Liver (tissue), 3 donors: ENCODE measurements around the gene ENPP3.
A peak's percentile ranks its signal among the peaks of the same experiment; 100 is the strongest.

Experiments
- EGR1 ChIP-seq, 2 donors: IDR thresholded peaks; 2 replicates each; pipeline ENCODE4 v1.6.1; 2016 to 2018; ENCODE audit warnings: antibody characterized with exemption in 2 of 2, low read depth in 2 of 2
- FOXA1 ChIP-seq: IDR thresholded peaks from 2 replicates; pipeline ENCODE4 v1.6.1; 2016; ENCODE audit warnings: antibody characterized with exemption
- GABPA ChIP-seq, 2 donors: IDR thresholded peaks in 1 of 2; conservative IDR thresholded peaks in 1 of 2; 2 replicates each; pipeline ENCODE4 v1.6.1; 2016; ENCODE audit warnings: antibody characterized with exemption in 2 of 2, mild to moderate bottlenecking in 1 of 2, moderate library complexity in 1 of 2
- JUND ChIP-seq, 2 donors: IDR thresholded peaks; 2 replicates each; pipeline ENCODE4 v1.6.1; 2016; ENCODE audit warnings: antibody characterized with exemption in 2 of 2
- RAD21 ChIP-seq, 2 donors: IDR thresholded peaks; 2 replicates each; pipeline ENCODE4 v1.6.1; 2016; ENCODE audit warnings: antibody characterized with exemption in 2 of 2, mild to moderate bottlenecking in 2 of 2
- REST ChIP-seq: IDR thresholded peaks from 2 replicates; pipeline ENCODE4 v1.6.1; 2016; ENCODE audit warnings: antibody characterized with exemption, mild to moderate bottlenecking
- SP1 ChIP-seq: IDR thresholded peaks from 2 replicates; pipeline ENCODE4 v1.6.1; 2018; ENCODE audit warnings: antibody characterized with exemption, mild to moderate bottlenecking
- TAF1 ChIP-seq: conservative IDR thresholded peaks from 2 replicates; pipeline ENCODE4 v1.6.1; 2016; ENCODE audit warnings: antibody characterized with exemption, mild to moderate bottlenecking
- YY1 ChIP-seq: IDR thresholded peaks from 2 replicates; pipeline ENCODE4 v1.6.1; 2016; ENCODE audit warnings: antibody characterized with exemption, mild to moderate bottlenecking
- TF ChIP-seq, protein P1 (sequence below): fragments of 150-350 bp; IDR thresholded peaks from 2 replicates; pipeline ENCODE4 v1.5.1; 2017; ENCODE audit warnings: improper control_type of control experiment, low read depth, low read length; ENCODE audit not compliant: missing input control
- TF ChIP-seq, protein P2 (sequence below): IDR thresholded peaks from 2 replicates; pipeline ENCODE4 v1.6.1; 2016; ENCODE audit warnings: antibody characterized with exemption
- TF ChIP-seq, protein P3 (sequence below): IDR thresholded peaks from 2 replicates; pipeline ENCODE4 v1.6.1; 2016; ENCODE audit warnings: antibody characterized with exemption
- donor health status: healthy.
- donor health status: healthy.

- TF ChIP-seq REST, result no peak
- no peak for TF ChIP-seq SP1
- TF ChIP-seq, protein P1, sequence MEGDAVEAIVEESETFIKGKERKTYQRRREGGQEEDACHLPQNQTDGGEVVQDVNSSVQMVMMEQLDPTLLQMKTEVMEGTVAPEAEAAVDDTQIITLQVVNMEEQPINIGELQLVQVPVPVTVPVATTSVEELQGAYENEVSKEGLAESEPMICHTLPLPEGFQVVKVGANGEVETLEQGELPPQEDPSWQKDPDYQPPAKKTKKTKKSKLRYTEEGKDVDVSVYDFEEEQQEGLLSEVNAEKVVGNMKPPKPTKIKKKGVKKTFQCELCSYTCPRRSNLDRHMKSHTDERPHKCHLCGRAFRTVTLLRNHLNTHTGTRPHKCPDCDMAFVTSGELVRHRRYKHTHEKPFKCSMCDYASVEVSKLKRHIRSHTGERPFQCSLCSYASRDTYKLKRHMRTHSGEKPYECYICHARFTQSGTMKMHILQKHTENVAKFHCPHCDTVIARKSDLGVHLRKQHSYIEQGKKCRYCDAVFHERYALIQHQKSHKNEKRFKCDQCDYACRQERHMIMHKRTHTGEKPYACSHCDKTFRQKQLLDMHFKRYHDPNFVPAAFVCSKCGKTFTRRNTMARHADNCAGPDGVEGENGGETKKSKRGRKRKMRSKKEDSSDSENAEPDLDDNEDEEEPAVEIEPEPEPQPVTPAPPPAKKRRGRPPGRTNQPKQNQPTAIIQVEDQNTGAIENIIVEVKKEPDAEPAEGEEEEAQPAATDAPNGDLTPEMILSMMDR, result peak; percentile 77
- no peak for TF ChIP-seq FOXA1
- no peak for TF ChIP-seq GABPA (IDR thresholded peaks at IDR 0.05 in 1 of 2, conservative IDR thresholded peaks at IDR 0.05 in 1 of 2)
- no peak for TF ChIP-seq EGR1 (IDR thresholded peaks at IDR 0.05; ENCODE audit: low read depth in 2 of 2)
- TF ChIP-seq TAF1, result no peak
- no peak for TF ChIP-seq YY1
- TF ChIP-seq, protein P2, sequence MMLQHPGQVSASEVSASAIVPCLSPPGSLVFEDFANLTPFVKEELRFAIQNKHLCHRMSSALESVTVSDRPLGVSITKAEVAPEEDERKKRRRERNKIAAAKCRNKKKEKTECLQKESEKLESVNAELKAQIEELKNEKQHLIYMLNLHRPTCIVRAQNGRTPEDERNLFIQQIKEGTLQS, result no peak
- TF ChIP-seq RAD21 (IDR thresholded peaks at IDR 0.05), result peak; percentile 87 to 93
- TF ChIP-seq, protein P3, sequence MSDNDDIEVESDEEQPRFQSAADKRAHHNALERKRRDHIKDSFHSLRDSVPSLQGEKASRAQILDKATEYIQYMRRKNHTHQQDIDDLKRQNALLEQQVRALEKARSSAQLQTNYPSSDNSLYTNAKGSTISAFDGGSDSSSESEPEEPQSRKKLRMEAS, result no peak
- no peak for TF ChIP-seq JUND (IDR thresholded peaks at IDR 0.05)
These were observed 57.8 kb downstream of the ENPP3 start for GRCh38 chr6:131694832-131695426.
